Adipocyte (in vitro differentiated cells): Measurements from ENCODE around the gene GABRR1.
"Not testable (repeated sequence)": the region's sequence is repeated elsewhere in the genome, so short reads cannot be mapped to it uniquely, and the experiment has no call there.

Experiments used
- DNase-seq: peaks from one replicate; pipeline ENCODE4 v3.0.0-alpha.2; 2015; ENCODE audit warnings: low read depth
- H3K27me3 ChIP-seq: replicated peaks from 2 replicates; pipeline ENCODE4 v1.7.0; 2013; ENCODE audit warnings: mild to moderate bottlenecking, low read length, moderate library complexity; ENCODE audit not compliant: control insufficient read depth, insufficient read depth
- H3K36me3 ChIP-seq: 2 replicates; pipeline ENCODE4 v1.7.0; 2013; ENCODE audit warnings: low read length, mild to moderate bottlenecking, moderate library complexity; ENCODE audit not compliant: control insufficient read depth, insufficient read depth, severe bottlenecking
- H3K4me1 ChIP-seq: 2 replicates; pipeline ENCODE4 v1.7.0; 2013; ENCODE audit warnings: mild to moderate bottlenecking, low read length, moderate library complexity; ENCODE audit not compliant: control insufficient read depth, insufficient read depth
- H3K4me3 ChIP-seq: 2 replicates; pipeline ENCODE4 v1.7.0; 2013; ENCODE audit warnings: mild to moderate bottlenecking, low read length, moderate library complexity
- H3K9ac ChIP-seq: 2 replicates; pipeline ENCODE4 v1.7.0; 2013; ENCODE audit warnings: mild to moderate bottlenecking, low read length, moderate library complexity
- H3K9me3 ChIP-seq: 2 replicates; pipeline ENCODE4 v1.7.0; 2013; ENCODE audit warnings: mild to moderate bottlenecking, low read length, moderate library complexity; ENCODE audit not compliant: control insufficient read depth

GABRR1 gene

DNA sequence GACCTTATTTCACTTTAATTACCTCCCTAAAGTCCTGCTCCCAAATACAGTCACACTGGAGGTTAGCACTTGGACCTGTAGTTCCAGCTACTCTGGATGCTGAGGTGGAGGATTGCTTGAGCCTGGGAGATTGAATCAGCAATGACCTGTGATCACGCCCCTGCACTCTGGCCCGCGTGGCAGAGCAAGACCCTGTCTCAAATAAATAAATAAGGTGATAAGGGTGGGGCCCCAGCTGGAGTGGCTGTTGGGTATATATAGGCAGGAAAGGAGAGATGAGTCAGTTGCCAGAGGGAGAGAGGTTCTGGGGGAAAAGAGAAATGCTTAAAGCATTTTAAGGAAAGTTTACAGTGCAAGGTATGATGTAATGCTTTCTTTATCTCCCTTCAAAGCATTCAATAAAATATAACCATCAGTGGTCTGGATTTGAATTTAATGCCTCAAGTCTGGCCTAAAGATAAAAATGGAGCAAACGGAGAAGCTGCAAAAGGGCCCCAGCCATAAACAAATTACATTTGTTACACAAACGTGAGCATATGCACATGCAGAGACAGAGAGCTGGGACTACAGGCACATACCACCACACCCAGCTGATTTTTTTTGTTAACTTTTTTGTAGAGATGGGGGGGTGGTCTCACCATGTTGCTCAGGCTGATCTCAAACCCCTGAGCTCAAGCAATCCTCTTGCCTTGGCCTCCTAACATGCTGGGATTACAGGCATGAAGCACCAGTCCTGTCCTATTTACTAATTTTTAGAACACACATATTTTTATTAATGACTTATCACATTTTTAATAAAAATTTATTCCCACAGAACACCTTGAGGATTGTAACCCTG is 77.4 kb downstream of the GABRR1 start:
- Histone ChIP-seq H3K4me3 (no peak overlapping the region), H3K9ac (no peak overlapping the region)

DNA sequence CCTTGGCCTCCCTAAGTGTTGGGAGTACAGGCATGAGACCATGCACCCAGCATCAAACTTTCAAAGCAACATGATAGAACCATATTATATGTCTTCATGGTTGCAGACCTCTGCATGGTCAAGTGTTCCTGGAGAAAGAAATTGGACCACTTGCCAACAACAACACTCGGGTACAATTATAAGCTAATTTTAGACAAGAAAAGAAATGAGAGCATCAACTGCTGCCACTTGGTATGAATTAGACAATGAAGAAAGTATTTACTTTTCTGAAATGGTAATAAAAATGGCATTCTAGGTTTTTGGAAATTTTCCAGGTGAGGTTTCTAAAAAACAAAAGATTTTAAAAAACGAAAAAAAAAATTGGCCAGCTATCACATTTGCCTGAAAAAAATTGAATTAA is 79.0 kb downstream of the GABRR1 start:
- H3K9ac ChIP-seq, result no peak overlapping the region
- no peaks in the 10 kb centered on the region for H3K36me3 ChIP-seq
- H3K4me1 ChIP-seq, result peaks cover 9% of the 10 kb centered on the region
- H3K4me3 ChIP-seq, result no peak overlapping the region
- H3K9me3 ChIP-seq, result no peaks in the 10 kb centered on the region
- DNase-seq, result no peak
- H3K27me3 ChIP-seq, result no peaks in the 10 kb centered on the region

More for the DNA sequence above, 77.4 kb downstream of the GABRR1 start:
- peak; percentile 43 for DNase-seq
- no peaks in the 10 kb centered on the region for H3K9me3 ChIP-seq
- no peaks in the 10 kb centered on the region for H3K36me3 ChIP-seq
- H3K4me1 ChIP-seq, result peaks cover 9% of the 10 kb centered on the region
- H3K27me3 ChIP-seq, result no peaks in the 10 kb centered on the region

DNA sequence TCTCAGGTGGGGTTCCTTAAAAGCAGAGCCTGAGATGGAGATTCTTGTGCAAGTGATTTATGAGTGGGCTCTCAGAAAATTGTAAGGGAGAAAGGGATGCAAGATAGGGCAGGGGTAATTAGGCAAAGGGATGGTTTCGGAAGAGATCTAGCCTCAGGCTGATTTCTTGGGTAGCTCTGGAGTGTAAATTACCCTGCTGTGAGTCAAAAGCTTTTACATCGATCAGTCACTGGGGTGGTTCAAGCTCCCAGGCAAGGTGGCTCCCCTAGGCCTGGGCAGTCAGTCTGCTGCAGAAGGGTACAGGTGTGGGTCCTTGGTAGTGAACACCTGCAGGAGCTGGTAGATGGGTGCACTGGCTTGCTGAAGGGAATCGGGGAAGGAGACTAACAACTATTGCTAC is 82.4 kb downstream of the GABRR1 start:
- H3K9me3 ChIP-seq, result no peaks in the 10 kb centered on the region
- no peaks in the 10 kb centered on the region for H3K27me3 ChIP-seq
- no peaks in the 10 kb centered on the region for H3K36me3 ChIP-seq
- no peak overlapping the region for H3K4me3 ChIP-seq
- no peak for DNase-seq
- no peak overlapping the region for H3K9ac ChIP-seq
- no peaks in the 10 kb centered on the region for H3K4me1 ChIP-seq

DNA sequence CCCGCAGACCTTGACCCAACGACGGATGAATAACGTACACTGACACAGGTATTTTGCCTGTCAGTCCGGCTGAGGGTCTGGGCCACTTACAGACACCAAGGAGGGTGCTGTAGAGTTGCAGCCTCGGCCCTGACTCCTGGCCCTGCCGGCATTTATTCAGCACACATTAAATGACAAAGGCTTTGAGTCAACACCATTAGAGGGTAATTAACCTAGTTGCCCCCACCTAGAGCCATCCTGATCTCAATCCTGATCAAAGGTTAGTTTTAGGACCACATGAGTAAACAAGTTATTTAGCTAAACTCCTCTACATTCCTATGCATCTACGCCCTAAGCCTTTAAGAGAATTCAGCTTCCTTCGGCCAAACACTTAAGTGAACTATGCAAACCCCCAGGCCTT is 83.2 kb downstream of the GABRR1 start:
- Histone ChIP-seq H3K36me3 (no peaks in the 10 kb centered on the region), H3K27me3 (no peaks in the 10 kb centered on the region), H3K9me3 (peaks cover under 1% of the 10 kb centered on the region), H3K9ac (no peak overlapping the region), H3K4me1 (no peaks in the 10 kb centered on the region), H3K4me3 (no peak overlapping the region)
- no peak for DNase-seq

DNA sequence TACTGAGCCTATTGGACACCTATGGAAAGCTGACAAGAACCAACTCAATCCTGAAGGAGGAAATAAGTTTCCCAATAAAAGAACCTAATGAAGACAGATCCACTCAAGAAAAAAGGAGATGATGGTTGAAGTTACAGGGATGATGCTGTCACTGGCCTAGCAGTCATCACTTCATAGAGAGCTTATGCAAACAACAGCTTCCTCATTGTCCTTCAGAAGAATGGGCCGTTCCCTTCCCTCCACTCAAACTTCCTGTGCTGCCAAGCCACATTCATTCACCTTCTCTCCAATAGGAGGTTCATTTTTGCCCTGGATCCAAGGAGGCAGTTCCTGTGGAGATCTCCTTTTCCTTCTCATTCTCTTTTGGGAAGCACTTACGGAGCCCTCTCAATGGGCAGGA is 85.1 kb downstream of the GABRR1 start:
- no peak overlapping the region for H3K4me3 ChIP-seq
- no peaks in the 10 kb centered on the region for H3K27me3 ChIP-seq
- H3K9me3 ChIP-seq, result peaks cover 7% of the 10 kb centered on the region
- no peak overlapping the region for H3K9ac ChIP-seq
- no peaks in the 10 kb centered on the region for H3K4me1 ChIP-seq
- H3K36me3 ChIP-seq, result no peaks in the 10 kb centered on the region
- no peak for DNase-seq

DNA sequence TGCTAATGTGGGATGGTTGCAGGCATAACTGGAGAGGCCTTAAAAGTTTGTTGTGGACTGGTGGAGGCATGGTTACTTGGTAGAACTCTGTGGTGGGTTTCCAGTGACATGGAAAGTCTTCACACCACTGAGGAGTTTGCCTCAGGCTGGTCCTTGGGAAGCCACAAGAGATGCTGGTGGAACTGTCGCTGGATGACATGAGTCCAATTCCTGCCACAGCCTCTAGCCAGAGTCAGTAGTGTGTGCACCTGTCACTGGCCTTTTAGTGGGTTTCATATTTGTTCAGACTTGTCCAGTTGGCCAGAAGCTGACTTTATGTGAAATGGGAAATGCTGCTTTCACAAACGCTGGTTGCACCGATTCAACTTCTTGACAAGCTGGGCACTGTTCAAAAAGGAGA is 85.6 kb downstream of the GABRR1 start:
- H3K9ac ChIP-seq, result no peak overlapping the region
- no peaks in the 10 kb centered on the region for H3K27me3 ChIP-seq
- H3K4me1 ChIP-seq, result no peaks in the 10 kb centered on the region
- H3K9me3 ChIP-seq, result peaks cover 7% of the 10 kb centered on the region
- no peak for DNase-seq
- H3K4me3 ChIP-seq, result no peak overlapping the region
- H3K36me3 ChIP-seq, result no peaks in the 10 kb centered on the region

DNA sequence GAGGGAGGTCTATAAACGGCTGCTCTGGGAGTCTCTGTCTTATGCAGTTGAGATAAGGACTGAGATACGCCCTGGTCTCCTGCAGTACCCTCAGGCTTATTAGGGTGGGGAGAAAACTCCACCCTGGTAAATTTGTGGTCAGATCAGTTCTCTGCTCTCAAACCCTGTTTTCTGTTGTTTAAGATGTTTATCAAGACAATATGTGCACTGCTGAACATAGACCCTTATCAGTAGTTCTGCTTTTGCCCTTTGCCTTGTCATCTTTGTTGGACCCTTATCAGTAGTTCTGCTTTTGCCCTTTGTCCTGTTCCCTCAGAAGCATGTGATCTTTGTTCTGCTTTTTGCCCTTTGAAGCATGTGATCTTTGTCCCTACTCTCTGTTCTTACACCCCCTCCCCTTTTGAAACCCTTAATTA is 88.9 kb downstream of the GABRR1 start:
- not testable (repeated sequence) for H3K9ac ChIP-seq, DNase-seq, H3K27me3 ChIP-seq, H3K9me3 ChIP-seq, H3K4me3 ChIP-seq, H3K4me1 ChIP-seq, H3K36me3 ChIP-seq
